COR-L47 (cell line): ENCODE results near the gene PIK3C3.
A peak's percentile ranks its signal among the peaks of the same experiment; 100 is the strongest.
"Not testable (repeated sequence)": the region's sequence is repeated elsewhere in the genome, so short reads cannot be mapped to it uniquely, and the experiment has no call there.

Experiments
- DNase-seq: peaks from one replicate; lab custom pipeline; 2025; lab: John Stamatoyannopoulos, UW

Gene PIK3C3

DNA sequence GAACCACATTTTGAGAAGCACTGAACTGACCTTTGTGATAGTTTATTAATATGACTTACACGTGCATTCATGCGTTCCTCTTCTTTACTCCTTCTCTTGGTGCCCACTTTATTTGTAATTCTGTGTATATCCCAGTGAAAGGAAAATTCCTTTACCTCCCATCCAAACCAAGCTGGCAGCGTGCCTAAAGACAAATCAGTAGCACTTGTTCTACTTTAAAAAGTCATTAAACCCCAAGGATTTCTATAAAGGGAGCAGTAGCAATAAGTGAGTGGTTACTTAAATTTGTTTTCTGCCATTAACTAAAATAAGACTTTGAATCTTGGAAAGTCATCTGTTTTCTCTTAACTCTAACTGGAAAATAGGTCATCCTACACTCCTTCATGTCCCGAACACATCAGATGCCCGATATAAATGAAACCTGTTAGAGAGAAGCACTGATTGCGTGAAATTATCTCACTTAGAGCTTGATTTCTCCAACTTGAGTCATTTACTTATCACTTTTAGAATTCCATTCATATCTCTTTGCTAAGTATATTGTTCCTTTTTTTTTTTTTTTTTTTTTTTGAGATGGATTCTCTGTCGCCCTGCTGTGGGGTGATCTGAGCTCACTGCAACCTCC lies 10.7 kb downstream of the PIK3C3 start:
- no peak for DNase-seq

DNA sequence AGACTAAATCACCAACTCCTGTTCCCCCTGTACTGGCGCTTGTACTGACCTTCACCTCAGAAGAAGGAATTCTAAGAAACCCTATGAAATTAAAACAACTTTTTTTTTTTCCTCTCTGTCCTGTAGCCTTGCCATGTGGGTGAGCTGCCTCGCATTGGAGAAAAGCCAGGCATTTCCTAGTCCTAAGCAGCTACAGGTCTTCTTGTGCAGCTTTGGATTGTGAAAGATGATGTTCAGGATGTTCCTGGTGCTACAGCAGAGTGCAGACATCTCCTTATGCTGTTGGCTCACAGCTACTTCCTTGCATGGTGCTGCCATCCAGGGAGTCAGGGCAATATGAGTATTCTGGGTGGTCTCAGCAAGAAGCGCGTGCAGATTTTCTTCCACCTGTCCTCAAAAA lies 11.9 kb downstream of the PIK3C3 start:
- DNase-seq, result no peak

DNA sequence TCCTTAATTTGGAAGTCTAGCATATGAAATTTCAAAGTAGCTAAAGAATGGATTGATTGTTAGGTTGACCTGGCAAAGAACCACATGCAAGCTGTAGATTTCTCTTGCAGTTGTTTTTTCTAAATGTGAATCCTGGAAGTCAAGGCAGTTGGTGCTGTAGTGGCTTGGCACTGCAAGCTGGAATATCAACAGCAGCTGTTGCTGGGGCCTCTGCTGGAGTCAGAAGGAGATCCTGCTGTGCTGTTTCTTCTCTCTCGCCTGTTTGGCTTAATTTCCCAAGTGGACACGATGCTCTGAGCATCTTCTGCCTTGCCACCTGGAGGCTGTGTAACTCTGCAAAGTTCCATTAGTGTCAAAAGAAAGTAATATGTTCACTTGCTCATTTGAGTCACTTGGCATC lies 12.6 kb downstream of the PIK3C3 start:
- no peak for DNase-seq

DNA sequence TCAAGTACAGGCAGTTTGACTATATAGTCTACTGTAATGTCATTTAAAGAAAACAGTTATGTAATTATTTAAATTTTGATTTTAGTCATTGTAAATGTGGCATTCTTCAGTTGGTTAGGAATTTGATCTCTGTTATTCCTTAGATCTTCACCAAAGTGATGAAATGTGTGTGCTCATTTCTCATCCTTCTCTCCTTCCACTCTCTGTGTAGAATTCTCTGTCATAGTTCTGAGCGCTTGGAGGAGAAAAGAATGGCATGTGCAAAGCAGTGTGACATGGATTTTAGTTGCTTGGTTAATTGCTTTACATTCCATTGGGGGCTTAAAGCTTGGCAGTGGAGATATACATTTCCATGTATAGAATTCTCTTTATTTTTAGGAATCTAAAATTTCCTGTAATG lies 14.8 kb downstream of the PIK3C3 start:
- DNase-seq, result no peak

DNA sequence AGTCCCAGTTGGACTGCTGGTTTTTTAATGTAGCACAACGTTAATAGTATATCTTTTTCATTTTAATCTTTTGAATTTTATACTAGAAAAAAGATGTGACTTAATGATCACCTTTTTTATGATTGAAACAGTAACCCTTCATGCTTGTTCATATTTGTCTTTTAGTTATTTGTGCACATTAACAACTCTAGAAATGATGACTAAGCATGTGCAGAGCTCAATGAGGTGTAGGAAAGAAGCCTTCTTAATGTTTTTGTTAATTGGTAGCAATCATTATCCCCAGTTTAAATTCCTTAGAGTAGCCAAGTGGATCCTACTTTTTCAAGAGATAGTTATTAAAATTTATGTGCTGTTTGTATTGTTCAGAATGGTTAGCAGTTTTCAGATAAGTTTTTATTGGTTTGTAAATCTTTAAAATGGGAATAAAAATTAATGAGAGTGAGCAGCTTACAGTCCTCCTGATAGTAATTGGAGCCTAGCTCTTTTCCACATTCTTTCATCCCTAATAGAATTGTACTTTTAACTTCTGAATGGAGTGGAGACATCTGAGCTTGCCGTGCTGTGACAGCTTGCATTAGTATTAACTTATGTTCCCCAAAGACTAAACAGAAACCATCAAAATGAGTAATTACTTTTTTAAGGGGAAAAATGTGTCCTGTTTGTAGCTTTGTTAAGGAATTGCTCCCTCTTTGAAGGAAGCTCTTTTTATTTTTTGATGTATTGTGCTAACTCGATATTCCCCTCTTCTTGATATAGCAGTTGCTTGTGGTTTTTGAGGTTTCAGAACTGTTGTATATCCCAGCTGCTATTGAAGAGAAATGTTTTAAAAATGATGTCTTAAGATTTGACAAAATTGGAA lies 17.3 kb downstream of the PIK3C3 start:
- DNase-seq, result no peak

DNA sequence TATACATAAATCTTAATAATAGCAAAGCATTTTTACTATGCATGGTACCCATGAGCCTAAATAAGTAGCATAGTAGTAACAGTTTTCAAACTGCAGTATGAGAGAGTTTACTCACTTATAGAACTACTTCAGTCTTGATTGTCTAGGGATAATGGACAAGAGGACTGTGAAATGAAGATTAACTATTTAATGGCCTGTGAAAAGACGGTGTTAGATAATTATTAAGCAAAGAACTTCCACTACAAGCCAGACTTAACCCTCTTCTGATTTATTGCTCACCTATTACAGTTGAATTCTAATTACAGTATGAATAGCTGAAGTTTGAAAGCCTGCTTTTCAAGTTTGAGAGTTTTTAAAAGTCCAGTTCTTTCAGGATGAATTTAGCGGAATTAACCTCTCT lies 18.9 kb downstream of the PIK3C3 start:
- no peak for DNase-seq

DNA sequence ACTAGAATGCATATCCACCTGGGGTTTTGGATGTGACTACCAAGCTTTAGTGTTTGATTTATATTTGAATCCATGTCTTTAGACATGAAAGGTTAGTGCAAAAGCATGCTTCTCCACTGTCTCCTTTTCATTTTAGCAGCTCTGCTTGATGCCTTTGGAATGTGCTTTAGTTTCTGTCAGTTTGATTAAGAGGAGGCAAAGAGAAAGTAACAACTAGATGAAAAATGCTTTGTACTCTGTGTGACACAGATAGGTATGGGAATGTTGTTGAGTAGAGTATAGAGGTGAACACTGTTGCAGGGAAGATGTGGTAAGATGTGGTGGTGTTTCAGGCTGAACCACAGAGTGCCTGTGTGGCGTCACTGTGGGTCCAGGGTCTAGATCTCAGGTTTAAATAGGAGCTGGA lies 19.8 kb downstream of the PIK3C3 start:
- DNase-seq, result no peak

DNA sequence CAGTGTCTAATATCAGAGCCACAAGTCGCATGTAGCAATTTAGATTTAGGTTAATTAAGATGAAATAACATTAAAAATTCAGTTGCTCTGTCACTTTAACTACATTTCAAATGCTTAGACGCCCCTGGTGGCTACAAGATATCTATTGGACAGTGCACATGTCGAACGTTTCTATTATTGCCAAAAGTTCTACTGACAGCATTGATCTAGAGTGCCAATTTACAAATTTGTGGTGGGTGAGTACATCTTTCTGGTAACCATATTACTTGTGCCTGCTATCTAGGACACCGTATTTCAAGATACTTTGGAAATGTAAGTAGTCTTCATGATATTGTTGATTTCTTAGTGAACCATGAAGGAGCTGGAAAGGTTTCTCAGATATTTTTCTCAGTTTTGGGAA lies 20.2 kb downstream of the PIK3C3 start:
- no peak for DNase-seq

DNA sequence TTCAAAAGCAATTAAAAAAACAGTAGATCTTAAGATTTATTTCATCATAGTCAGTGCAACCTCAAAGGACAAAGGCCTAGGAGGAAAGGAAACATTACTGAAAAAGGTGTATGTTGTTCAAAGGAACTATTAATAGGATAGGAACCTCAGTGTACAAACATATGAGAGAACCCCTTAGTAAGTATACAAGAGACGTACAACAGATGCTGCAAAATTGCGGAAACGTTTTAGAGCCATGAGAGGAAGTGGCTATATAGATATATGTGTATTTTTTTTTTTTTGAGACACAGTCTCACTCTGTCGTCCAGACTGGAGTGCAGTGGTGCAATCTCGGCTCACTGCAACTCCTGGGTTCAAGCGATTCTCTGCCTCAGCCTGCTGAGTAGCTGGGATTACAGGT lies 22.2 kb downstream of the PIK3C3 start:
- DNase-seq, result no peak

DNA sequence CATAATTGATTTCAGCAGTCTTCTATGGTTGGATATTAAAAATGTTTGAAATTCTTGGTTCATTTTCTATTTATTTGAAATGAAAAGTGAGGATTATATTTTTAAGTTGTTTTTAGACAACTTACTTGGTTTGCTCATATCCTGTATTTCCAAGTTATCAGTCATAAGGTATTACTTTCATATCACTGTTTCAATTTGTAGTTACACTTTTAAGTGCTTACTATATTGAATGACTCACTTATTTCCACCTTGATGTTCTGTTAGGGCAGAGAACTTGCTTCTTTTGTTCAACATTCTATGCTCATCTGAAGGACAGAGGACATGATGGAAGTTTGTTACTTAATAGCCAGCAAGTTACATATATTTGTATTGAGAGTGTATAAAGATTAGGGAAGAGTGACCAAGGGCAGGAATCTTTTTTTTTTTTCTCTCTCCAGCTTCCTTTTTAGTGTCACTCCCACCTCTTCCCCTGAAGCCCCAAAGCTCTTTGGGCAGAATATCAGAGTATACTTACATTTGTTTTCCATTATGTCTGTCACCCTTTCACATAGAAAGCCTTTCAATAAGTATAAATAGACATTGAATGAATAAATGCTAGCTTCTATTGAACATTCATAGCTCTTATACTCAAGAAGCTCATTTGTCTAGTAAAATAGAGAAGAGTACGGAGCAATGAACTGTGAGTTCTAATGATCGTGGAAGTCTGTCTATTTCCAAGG lies 28.1 kb downstream of the PIK3C3 start:
- no peak for DNase-seq

DNA sequence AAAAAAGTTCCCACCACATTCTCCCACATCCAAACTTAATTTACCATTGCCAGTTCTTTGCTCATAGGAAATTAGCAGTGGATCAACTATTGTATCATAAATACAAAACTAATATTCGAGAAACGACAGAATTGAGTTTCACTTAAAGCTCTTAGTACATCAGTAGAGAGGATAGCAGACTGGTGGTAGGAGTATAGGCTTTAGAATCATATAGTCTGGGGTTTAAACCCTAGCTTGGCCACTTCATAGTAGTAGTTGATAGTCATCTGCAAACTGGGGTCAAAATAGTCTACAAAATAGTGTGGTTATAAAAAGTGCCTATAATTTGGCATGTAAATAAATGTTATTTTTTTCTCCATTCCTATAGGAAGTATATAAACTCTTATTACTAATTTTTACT lies 30.9 kb downstream of the PIK3C3 start:
- no peak for DNase-seq

DNA sequence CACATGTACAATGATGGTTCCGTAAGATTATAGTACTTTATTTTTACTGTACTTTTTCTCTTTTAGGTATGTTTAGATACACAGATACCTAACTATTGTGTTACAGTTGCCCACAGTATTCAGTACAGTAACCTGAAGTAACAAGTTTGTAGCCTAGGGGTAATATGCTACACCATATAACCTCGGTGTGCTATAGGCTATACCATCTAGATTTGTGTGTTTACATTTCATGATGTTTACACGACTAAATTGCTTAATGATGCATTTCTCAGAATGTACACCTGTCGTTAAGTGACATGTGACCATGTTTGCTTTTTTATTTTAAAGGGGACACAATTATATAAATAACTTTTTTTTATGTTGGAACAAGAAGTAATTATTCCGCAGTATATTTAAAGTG lies 34.5 kb downstream of the PIK3C3 start:
- peak; percentile 55 for DNase-seq

DNA sequence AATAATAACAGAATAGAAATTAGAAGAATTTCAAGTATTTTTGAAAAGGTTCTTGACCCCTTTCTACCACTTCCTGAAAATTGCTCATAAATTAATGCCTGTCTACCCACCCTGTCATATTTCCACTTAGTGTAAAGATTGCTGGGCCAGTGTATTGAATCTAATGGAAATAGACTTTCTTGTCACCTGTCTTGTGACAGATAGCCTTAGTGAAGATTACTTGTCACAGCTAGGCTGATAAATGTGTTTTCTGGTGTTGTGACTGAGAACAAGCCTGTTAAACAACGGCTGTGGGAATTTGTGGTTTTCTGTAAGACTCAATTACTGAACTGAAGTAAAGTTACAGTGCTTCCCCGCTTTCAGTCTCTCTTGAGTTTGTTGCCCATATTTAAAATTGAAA lies 37.0 kb downstream of the PIK3C3 start:
- DNase-seq, result no peak

DNA sequence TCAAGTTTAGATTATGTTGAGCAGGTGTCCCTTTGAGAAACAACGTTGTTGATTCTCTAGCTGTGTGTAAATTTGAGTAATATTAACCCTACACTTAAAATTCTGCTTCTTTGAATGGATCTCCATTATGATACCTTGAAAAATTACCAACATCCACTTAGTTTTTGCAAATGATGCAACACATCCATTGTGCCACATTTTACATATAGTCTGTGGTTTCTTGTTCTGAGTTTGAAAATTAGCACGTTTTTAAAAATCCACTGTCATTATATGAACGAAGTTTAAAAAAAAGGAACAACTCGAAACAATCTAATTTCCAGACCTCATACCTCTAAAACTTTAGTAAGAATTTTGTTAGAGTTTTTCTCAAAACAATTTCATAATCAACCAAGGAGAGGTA lies 37.7 kb downstream of the PIK3C3 start:
- no peak for DNase-seq

DNA sequence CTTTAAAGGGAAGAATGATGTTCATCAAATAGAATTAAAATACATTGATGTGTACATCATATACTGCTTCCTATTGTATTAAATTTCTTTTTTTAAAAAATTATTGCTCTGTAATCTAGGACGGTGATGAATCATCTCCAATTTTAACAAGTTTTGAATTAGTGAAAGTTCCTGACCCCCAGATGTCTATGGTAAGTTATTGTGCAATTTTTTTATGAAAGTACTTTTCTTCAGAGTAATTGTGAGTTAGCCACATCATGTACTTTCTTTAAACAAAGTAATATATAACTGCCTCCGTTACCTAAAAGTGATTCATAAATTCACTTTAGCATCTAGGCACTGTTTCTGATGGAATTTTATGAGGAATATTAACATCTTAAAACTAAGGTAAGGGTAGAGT lies 38.1 kb downstream of the PIK3C3 start:
- no peak for DNase-seq

DNA sequence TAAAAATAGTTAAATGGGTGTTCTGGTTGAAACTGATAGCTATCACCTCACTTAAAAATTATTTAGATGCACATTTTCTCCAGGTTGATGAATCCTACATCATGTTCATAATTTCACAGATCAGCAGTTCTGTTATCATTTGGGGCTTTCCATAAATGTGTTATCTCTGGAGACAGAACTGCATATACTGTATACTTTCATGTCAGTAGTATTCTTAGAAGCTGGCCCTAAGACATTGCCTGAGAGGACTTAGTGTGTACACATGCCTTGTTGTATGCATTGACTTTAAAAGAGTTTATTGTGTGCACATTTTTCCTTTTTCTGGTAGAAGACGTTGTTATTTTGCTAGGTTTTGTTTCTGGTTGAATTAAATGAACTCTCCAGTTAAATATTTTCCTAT lies 41.0 kb downstream of the PIK3C3 start:
- DNase-seq, result no peak

DNA sequence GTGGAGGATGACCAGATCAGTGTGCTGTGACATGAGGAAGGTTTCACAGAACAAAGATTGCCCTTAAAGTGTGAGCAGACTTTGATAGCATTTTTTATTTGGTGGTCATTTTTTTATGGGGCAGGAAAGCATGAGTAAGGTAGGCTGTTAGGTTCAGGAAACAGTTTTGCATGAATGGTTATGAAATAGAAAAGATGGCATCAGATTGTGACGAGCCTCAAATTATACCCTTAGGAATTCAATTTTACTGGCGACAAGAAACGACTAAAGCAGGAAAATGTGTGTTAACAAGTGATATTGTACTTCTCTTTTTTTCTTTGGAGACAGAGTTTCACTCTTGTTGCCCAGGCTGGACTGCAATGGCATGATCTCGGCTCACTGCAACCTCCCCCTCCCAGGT lies 44.7 kb downstream of the PIK3C3 start:
- DNase-seq, result no peak

DNA sequence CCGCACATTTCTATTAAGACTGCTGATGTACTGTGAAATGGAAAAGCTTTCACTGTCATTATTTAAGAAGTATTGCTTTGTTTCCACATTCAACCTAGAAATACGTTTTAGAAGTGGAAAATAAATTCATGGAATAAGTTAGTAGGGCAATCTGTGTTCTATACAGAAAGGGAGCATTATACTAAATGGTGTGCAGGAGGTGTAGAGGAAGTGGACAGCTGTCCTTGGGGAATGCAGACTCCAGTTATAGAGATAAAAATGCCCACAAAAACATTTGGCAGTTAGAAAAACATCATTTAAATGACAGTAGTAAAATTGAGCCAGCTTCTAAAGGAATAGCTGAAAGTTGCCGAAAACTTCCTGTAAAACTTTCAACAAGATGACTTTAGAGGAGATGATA lies 46.8 kb downstream of the PIK3C3 start:
- DNase-seq, result no peak

DNA sequence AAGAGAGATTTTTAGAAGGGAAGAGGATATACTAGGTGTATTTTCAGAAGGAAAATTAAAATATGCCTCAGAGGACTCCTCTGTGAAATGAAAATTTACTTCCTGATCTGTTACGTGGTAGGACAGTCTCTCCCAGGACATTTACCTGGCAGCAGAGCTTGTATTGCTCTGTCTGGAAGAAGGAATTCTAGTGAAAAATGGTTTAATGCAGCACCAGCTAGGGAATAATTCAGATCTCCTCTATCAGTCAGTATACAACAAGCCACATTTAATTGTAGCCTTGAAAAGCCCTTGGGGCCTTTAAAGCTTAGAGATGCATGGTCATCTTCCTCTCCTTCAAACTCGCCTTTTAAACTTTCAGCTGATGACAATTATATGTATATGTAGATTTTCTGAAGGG lies 49.6 kb downstream of the PIK3C3 start:
- no peak for DNase-seq

DNA sequence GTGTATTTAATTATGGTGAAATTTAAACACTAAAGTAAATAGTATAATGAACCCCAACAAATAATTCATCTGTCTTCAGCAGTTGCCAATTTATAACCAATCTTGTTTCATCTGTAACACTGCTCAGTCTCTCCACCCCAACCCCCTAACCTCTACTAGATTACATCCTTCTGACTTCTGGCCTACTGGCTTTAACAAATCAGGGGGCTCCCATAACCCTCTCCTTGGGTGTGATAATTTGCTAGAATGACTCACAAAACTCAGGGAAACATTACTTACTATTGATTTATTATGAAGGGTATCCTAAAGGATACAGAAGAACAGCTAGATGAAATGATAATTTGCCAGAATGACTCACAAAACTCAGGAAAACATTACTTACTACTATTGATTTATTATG lies 50.7 kb downstream of the PIK3C3 start:
- no peak for DNase-seq

DNA sequence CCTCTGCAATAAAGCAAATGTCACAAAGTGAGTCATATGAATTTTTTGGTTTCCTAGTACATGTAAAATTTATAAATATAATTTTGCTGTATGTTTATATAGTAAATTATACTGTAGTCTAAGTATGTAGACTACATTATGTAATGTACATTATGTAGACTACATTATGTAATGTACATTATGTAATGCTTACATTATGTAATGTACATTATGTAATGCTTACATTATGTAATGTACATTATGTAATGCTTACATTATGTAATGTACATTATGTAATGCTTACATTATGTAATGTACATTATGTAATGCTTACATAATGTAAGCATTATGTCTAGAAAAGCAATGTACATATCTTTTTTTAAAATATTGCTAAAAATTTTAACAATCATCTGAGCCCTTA lies 54.4 kb downstream of the PIK3C3 start:
- DNase-seq, result not testable (repeated sequence)

DNA sequence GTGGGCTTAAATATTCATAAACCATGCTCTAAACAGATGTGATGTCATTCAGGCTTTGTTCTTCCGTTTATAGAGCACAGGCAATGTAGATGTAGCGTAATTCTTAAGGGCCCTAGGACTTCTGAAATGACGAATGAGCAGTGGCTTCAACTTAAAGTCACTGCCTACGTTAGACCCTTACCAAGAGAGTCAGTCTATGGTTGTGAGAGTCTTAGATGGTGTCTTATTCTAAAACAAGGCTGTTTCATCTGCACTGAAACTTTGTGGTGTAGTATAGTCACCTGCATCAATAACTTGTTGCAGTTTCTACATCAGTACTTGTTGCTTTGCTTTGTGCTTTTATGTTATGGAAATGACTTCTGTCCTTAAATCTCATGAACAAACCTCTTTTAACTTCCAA lies 56.0 kb downstream of the PIK3C3 start:
- DNase-seq, result no peak

DNA sequence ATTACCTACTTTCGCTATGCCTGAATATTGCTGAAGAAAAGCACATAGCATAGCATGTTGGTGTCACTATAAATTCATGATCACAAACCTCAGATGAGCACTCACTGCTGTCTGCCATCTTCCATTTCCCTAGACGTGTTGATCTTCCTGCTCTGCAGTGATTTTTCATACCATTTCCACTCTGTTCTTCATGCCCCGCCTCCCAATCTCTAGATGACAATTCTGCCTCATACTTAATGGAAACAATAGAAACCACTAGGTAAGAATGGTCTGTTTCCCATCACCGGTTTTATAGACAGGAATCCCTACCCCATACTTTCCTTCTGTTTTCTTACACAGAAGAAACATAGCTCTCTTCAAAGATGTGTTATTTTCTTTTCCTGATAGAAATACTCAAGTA lies 63.8 kb downstream of the PIK3C3 start:
- DNase-seq, result no peak
